GM19328 (cell line): ENCODE data around the gene PLA2G6.

Source experiments
- ATAC-seq: cut with Tn5 transposase; IDR thresholded peaks from one replicate; pipeline ENCODE4 v1.9.1; 2021; ENCODE audit warnings: mild to moderate bottlenecking, moderate library complexity; ENCODE audit not compliant: unreplicated experiment

The PLA2G6 gene

DNA sequence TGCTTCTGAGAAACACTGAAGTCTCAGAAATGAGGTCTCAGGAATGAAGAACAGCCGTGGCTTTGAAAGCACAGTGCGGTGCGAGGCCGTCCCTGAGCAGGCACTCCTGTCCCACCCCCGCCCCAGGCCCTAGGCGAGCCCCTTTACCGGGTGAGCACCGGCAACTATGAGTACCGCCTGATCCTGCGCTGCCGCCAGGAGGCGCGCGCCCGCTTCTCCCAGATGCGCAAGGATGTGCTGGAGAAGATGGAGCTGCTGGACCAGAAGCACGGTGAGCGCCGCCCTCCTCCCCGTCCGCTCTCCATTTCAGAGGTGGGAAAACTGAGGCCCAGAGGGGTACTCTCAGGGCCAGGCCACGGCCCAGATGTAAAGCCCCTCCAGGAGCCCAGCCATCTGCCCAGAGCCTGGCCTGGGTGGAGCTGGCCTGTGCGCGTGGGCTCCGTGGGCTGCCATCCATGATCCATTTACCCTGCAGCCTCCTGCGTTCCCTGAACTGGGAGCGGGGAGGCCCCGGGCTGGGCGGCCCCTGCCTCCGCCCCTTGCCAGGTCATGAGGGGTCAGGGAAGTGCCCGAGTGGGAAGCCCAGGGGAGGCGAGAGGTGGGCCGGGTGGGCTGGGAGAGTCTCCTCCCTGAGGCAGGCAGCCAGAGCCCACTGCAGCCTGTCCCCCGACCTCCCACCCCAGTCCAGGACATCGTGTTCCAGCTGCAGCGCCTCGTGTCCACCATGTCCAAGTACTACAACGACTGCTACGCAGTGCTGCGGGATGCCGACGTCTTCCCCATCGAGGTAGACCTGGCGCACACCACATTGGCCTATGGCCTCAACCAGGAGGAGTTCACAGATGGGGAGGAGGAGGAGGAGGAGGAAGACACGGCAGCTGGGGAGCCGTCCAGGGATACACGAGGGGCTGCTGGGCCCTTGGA is 107.2 kb downstream of the PLA2G6 start:
- no peak for ATAC-seq

DNA sequence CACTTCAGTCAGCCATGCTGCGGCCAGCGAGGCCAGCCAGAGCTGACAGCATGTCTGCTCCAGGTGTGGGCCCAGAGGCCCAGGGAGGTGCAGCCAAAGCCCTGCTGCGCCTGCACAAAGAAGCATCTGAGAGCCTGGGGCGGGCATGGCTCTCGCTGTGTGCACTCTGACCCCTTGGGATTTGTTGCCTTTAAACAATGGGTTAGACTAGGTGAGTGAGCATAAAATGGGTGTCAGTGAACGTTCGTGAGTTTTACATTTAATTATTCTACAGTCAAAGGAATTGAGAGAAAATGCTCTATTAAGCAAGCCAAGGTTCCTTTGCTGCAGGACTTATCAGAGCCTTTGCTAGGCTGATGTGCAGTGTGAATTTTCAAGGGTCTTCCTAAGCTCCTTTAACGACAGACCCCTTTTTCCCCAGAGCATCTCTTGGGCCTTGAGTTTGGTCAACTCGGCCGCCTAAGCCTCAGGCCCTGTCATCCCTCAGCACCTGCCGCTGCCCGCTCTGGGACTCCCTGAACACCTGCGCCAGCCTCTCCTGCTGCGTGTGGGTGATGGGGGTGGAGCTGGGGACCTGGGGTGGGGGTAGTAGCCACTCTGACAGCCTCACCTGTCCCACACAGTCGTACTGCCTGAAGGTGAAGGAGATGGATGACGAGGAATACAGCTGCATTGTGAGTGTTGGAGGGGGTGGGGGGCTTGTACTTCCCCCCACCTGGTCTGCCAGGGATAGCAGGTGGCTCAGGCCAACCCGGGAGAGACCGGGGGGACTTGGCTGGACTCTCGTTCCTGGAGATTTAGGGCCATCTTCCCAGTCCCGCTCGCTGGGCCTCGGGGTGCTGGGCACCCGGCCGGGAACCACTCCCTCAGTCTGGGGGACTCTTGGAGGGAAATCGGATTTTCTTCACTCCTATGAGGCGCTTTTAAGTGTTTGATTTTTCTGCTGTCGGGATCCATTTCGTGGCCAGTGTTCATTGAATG is 108.2 kb downstream of the PLA2G6 start:
- ATAC-seq: no peak

GRCh38 chr22:38072322-38073149 is 109.1 kb downstream of the PLA2G6 start:
- no peak for ATAC-seq

DNA sequence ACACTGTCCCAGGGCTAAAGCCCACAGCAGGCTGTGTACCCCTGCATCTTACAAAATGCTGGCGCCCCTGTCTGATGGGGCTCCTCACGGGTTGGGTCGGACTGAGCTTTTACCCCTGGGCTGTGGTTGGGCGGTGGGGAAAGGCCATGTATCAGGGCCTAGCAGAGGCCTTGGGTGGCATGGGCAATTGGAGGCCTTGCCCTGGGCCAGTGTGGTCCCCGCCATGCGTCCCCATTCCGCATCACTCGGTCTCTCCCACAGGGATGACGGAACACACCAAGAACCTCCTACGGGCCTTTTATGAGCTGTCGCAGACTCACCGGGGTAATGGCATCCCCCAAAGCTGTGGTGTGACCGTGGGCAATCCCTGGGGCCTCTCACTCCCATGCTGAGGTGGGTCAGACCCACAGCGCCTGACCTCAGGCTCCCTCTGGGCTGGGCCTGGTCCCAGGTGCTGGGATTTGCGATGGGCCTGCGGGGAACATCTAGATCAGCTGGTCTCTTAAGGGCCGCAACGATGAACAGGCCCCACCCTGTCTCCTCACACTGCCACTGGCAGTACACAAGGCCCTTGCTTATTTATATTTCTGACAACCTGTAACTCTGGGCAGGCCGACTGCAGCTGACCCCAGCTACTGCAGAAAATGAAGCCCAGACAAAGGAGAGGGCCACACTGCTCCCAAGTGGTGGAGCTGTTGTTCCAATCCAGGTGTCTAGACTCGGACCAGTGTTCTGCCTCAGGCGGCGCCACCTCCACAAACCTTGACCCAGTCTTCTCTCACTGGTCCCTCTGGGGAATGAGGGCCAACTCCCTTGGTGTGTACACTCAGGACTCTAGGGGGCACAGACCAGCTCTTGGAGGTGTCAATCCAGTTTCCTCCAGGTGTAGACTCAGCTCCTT is 110.0 kb downstream of the PLA2G6 start:
- no peak for ATAC-seq

DNA sequence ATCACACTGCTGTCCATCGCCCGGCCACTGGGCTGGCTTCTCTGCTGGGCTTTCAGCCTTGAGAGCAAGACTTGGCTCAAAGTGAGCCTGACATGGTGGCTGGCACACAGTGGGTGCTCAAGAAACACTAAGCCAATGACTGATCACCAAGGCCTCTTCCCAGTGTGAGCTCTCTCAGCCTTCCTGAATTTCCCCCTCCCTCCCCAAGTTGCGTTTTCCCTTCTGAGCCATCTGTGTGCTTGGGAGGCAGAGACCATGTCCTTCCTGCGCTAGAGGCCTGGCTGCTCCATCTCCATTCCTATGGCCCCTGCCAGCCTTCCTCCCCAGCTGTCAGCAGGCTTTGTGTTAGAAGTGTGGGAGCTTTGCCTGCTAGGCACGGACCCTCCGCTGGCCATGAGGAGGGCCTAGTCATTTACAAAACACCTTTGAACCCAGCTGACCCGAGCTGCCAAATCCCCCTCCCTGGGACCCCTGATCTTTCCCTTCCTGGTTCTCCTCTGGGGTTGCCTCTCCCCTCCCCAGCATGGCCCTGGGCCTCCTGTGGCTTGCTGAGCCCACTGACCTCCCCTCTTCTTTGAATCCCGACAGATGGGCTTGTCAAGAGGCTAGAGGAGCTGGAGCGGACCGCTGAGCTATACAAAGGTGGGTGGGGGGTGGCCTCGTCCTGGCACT is 111.2 kb downstream of the PLA2G6 start:
- ATAC-seq: no peak

- ATAC-seq: no peak
Measured at GRCh38 chr22:38069372-38070249, 112.0 kb downstream of the PLA2G6 start.

DNA sequence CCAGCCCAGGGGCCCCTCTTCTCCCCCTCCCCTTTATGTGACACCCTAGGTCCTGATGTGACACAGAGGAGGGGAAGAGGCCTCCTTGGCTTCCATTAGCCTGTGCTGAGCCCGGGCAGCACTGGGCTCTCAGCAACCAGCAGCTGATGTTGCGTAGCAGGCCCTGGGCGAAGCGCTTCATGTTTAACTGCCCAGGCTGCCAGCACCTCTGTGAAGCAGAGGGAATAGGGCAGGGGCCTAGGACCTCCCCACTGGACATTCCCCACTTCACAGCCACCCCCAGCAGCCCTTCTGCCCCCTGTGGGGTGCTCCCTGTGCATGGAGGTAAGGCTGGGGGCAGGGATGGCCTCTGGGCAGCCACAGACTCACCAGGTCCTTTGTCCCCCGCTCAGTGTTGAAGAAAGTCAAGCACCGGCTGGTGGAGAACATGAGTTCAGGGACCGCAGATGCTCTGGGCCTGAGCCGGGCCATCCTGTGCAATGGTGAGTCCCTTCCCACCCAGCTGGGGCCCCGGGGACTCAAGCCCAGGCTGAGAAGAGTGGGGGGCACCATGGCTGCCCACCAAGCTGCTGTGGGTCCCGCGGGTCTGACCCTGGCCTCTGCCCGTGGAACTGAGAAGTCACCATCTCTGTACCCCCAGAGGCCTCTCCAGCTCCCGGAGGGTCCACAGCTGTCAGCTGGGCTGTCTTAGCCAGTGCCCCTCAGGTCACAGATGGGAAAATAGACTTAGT is 112.8 kb downstream of the PLA2G6 start:
- ATAC-seq: no peak

- ATAC-seq: no peak
Measured at GRCh38 chr22:38067761-38068360, 113.8 kb downstream of the PLA2G6 start.

DNA sequence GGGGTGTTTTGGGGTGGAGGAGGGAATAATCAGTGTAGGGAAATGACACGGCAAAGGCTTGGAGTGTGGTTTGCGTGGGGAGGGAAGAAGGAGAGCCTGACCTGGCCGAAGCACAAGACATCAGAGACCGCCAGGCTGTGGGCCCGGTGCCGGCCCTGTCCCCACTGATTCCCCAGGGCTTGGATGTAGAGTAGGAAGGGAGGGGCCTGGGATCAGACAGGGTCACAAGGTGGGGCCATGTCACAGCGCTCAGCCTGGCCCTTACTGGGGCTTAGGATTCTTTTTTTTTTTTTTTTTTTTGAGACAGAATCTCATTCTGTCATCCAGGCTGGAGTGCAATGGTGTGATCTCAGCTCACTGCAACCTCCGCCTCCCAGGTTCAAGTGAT is 114.6 kb downstream of the PLA2G6 start:
- no peak for ATAC-seq

DNA sequence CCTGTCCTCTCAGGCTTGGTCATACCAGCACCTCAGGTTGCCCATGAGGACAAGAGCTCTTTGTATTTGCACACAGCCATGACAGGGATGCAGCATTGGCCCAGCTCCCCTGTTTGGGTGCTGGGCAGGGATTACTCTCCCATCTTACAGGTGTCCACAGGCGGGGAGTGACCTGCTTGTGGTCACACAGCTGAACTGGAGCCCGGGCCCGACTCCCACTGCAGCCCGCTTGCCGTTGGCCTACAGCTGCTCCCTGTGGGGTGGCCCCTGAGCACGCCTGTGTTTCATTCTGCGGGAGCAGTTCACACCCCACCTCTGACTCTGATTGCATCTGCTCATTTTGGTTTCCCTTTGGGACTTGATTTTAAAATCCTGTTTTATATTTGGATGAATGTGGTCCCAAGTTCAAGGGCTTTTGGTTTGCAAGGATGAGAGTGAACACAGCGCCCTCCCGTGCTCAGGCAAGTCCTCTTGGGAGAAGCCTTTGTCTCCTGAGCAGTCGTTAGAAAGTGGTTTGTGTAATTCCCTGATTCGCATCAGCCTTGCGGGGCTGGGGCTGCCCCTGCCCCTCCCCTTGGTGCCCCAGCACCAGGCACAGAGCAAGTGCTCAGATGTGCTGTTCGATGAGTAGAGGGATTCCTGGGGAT is 115.1 kb downstream of the PLA2G6 start:
- ATAC-seq: no peak

DNA sequence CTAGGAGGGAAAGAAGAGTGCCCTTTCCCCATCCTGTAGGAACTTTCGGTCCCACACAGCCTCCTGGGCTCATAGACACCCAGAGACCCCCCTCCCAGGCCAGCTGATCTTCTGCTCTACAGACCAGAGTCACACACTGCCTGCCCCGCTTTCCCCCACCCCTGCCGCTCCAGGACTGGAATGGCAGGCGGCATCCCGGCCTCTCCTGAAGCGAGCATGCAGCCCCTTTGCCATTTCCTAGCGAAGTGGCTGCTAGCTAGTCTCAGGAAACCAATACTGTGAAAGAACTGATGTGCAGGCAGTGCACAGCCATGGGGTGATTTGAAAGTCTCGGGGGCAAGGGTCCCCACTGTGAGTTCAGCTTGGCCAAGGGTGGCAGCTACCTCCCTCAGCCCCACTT is 116.1 kb downstream of the PLA2G6 start:
- ATAC-seq: no peak

GRCh38 chr22:38062791-38063190 is 118.8 kb downstream of the PLA2G6 start:
- ATAC-seq: no peak
